NCI-H2081 treated with DMSO at 0.1 percent for 48 hours (cell line): ENCODE results near the gene CASP8AP2.
"Not testable (repeated sequence)": the region's sequence is repeated elsewhere in the genome, so short reads cannot be mapped to it uniquely, and the experiment has no call there.

ENCODE experiments used
- DNase-seq: peaks from one replicate; lab custom pipeline; 2025; lab: John Stamatoyannopoulos, UW

The CASP8AP2 gene

GRCh38 chr6:89826029-89826528, 3.6 kb upstream of the CASP8AP2 start:
- DNase-seq: no peak

DNA sequence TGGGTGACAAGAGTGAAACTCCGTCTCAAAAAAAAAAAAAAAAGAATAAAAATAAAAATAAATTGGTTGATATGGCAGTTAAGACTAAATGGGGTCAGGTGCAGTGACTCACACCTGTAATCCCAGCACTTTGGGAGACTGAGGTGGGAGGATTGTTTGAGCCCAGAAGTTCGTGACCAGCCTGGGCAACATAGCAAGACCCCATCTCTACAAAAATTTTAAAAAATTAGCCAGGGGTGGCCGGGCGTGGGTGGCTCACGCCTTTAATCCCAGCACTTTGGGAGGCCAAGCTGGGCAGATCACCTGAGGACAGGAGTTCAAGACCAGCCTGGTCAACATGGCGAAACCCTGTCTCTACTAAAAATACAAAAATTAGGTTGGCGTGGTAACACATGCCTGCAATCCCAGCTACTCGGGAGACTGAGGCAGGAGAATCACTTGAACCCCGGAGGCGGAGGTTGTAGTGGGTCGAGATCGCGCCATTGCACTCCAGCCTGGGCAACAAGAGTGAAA, 1.1 kb upstream of the CASP8AP2 start:
- DNase-seq: not testable (repeated sequence)

DNA sequence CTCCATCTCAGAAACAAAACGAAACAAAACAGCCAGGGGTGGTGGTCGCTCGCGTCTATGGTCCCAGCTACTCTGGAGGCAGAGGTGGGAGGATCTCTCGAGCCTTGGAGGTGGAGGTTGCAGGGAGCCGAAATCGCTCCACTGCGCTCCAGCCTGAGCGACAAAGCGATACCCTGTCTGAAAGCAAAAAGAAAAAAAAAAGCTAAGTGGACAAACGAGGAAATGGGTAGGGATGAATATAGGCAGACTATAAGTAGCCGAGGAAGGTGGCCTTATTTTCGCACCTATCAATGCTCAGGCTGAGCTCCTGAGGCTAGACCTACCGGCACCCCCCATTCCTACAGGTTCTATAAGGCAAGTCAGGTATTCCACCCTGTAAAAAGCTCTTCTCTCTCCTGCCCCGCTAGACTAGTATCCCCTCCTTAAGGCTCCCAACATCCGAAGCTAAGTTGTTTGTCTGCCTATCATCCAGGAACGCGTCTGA, 650 bp upstream of the CASP8AP2 start:
- DNase-seq: no peak

DNA sequence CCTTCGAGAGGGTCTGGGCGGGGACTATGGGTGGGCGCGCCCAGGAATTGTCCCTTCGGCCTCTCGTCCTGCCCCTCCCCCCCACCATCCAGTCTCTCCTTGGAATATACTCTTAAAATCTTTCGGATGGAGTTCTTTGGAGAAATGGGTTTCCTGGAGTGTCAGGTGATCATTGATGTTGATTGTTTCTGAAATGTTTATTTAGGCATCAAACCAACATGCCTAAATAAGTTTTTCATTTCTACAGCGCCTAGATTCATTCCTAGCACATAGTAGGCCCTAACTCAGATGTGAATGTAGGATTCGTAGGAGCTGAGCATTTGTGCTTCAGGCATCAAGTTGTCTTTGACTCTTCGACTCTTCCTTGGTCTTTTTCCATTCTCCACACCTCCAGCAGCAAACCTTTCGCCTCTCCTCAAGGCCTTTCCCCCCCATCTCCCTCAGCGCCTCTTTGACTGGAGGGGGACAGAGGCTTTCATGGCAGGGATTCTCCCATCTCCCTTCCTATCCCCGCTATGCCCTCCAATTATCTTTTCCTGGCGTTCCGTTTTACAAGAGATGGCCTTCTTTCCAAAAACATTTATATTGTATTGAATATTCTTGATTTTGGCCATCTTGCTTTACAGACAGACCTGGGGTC, 610 bp downstream of the CASP8AP2 start:
- no peak for DNase-seq

DNA sequence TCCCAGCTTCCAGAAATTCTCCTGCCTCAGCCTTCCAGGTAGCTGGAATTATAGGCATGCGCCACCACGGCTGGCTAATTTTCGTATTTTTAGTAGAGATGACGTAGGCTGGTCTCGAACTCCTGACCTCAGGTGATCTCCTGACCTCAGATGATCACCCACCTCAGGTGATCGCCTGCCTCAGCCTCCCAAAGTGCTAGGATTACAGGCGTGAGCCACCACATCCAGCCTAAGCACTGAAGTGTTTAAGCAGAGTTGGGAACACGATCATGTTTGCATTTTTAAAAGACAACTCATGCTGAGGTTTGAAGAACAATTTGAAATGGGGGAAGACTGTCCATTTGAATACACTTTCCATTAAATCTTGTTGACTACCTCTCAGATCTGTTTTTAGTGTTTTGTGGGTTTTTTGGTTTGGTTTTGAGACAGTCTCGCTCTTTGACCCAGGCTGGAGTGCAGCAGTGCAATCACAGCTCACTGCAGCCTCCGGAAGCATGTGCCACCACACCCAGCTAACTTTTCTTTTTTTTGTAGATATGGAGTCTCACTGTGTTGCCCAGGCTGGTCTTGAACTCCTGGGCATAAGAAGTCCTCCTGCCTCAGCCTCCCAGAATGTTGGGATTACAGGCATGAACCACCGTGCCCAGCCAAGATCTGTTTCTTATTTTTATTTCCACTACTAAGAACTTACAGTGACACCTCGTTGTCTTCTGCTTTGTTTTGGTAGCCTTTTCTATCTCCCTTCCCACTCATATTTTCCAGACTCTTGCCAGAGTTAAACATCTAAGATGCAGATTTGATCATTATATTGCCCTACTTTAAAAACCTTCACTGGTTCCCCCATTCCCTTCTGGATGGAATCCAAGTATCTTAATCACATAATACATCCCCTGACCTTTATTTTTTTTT, 5.5 kb downstream of the CASP8AP2 start:
- no peak for DNase-seq

GRCh38 chr6:89836639-89837222, 7.1 kb downstream of the CASP8AP2 start:
- DNase-seq: no peak

GRCh38 chr6:89840538-89840937, 10.9 kb downstream of the CASP8AP2 start:
- no peak for DNase-seq

DNA sequence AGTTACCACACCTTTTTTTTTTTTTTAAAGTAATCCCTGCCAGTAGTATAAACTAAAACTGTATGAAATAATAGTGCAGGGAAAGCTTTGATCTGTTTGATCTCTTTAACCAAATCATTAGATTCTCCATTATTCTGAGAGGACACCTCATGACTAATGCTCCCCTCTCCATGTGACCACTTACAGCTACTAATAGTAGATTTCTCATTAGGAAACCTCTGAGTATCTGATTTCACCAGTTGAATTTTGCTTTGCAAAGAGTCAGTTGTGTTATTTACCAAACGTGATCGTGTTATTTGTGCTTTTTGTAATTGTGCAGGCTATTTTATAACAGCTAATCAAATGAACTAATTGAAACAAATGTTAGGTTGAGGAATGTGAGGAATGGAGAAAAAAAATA, 12.5 kb downstream of the CASP8AP2 start:
- DNase-seq: no peak

GRCh38 chr6:89843070-89843469, 13.4 kb downstream of the CASP8AP2 start:
- no peak for DNase-seq

DNA sequence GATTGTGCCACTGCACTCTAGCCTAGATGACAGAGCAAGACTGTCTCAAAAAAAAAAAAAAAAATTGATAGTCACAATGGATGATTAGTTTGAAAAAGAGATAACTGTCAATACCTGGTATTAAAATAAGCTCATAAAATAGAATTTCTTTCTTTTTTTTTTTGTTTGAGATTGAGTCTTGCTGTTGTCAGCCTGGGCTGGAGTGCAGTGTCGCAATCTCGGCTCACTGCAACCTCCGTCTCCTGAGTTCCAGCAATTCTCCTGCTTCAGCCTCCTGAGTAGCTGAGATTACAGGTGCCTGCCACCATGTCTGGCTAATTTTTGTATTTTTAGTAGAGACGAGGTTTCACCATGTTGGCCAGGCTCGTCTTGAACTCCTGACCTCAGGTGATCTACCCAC, 17.8 kb downstream of the CASP8AP2 start:
- DNase-seq: not testable (repeated sequence)

DNA sequence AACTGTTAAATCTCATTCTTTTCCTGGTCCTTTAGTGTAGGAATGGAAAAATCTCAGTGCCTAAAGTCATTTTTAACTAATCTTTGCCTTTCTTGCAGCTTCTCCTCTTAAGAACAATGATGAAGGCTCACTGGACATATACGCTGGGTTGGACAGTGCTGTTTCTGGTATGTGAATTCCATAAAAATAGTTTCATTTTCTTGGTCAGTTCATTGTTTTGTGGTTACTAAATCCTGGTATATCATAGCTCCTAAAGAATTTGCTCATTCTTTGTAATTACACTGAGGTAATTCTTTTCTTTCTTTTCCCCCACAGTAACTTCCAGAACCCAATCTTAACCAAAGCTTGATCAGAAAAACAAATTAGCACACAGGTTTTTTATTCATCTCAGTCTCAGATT, 23.4 kb downstream of the CASP8AP2 start:
- no peak for DNase-seq

DNA sequence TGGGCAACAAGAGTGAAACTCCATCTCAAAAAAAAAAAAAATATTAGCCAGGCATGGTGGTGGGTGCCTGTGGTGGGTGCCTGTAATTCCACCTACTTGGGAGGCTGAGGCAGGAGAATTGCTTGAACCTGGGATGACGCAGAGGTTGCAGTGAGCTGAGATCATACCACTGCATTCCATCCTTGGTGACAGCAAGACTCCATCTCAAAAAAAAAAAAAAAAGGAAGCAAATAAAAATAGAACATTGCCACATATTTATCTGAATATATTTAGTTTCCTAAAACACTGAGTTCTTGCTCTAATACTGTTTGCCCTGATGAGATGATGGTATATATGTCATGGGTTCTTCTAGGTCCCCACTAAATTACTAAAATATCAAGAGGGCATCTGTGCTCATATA, 28.4 kb downstream of the CASP8AP2 start:
- DNase-seq: no peak

DNA sequence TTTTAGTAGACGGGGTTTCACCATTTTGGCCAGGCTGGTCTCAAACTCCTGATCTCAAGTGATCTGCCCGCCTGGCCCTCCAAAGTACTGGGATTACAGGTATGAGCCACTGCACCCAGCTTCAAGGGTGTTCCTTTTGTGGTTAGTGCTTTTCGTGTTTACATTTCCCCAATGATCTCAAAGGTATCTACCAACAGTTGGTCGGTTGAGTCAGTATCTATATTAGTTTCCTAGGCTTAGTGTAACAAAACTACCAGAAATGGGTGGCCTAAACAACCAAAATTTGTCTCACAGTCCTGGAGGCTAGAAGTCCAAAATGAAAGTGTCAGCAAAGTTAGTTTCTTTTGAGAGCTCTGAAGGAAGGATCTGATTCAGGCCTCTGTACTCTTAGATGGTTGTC, 30.1 kb downstream of the CASP8AP2 start:
- DNase-seq: no peak

- no peak for DNase-seq
Observed at GRCh38 chr6:89862273-89862672, 32.6 kb downstream of the CASP8AP2 start.

DNA sequence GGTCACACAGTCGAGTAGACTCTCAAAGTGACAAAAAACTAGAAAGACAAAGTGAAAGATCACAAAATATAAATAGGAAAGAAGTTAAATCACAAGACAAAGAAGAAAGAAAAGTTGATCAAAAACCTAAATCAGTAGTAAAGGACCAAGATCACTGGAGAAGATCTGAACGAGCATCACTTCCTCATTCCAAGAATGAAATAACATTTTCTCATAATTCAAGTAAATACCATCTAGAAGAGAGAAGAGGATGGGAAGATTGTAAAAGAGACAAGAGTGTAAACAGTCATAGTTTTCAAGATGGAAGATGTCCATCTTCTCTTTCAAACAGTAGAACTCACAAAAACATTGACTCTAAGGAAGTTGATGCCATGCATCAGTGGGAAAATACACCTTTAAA, 33.0 kb downstream of the CASP8AP2 start:
- no peak for DNase-seq

DNA sequence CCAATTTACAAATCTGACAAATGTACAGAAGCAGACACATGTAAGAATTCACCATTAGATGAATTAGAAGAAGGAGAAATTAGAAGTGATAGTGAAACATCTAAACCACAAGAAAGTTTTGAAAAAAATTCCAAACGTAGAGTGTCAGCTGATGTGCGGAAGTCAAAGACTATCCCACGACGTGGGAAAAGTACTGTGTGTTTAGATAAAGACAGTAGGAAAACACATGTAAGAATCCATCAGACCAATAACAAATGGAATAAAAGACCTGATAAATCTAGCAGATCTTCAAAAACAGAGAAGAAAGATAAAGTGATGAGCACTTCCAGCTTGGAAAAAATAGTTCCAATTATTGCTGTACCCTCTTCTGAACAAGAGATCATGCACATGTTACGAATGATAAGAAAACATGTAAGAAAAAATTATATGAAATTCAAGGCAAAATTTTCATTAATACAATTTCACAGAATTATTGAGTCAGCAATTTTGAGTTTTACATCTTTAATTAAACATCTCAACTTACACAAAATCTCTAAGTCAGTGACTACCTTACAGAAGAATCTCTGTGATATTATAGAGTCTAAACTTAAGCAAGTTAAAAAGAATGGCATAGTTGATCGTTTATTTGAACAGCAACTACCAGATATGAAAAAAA, 36.5 kb downstream of the CASP8AP2 start:
- no peak for DNase-seq

DNA sequence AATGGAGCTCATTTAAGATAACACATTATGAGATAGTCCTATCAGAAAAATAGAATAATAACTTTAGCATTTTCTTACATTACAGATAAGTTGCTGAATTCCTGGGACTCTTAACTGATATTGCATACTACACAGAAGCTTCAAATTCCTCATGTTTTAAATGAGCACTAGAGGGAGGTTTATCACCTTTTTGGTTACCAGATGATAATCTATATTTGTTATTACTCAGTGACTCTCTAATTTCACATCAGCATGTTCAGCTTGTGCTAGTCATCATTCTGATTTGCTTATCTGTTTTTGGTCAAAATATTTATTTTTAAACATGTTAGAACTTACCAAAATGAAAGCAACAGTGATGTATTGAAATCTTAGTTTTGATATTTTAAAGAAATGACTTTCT, 44.0 kb downstream of the CASP8AP2 start:
- DNase-seq: no peak

DNA sequence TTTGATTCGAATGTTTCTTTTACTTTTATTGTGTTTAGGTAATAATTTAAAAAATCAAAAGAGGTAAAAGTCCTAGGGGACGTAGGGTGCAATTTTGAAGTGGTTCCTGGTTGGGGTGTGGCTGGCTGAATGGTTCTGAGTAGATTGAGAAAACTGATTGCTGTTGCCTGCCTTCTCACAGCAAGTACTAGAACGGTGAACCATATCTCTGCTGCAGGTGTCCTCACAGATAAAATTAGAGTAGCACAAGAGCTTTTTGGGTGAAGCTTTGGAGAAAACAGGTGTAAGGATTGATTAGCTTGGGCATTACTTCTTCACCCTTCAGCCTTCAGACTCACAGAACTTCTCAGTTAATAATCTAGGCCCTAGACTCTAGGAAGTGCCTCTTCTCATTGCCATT, 44.8 kb downstream of the CASP8AP2 start:
- DNase-seq: no peak

GRCh38 chr6:89886378-89887120, 56.9 kb downstream of the CASP8AP2 start:
- DNase-seq: no peak

- no peak for DNase-seq
Observed at GRCh38 chr6:89887452-89888137, 57.9 kb downstream of the CASP8AP2 start.

GRCh38 chr6:89888138-89888514, 58.4 kb downstream of the CASP8AP2 start:
- DNase-seq: no peak
